ENCODE measurements around the gene DIP2C.
"Not testable (repeated sequence)": the region's sequence is repeated elsewhere in the genome, so short reads cannot be mapped to it uniquely, and the experiment has no call there.

DIP2C gene

DNA sequence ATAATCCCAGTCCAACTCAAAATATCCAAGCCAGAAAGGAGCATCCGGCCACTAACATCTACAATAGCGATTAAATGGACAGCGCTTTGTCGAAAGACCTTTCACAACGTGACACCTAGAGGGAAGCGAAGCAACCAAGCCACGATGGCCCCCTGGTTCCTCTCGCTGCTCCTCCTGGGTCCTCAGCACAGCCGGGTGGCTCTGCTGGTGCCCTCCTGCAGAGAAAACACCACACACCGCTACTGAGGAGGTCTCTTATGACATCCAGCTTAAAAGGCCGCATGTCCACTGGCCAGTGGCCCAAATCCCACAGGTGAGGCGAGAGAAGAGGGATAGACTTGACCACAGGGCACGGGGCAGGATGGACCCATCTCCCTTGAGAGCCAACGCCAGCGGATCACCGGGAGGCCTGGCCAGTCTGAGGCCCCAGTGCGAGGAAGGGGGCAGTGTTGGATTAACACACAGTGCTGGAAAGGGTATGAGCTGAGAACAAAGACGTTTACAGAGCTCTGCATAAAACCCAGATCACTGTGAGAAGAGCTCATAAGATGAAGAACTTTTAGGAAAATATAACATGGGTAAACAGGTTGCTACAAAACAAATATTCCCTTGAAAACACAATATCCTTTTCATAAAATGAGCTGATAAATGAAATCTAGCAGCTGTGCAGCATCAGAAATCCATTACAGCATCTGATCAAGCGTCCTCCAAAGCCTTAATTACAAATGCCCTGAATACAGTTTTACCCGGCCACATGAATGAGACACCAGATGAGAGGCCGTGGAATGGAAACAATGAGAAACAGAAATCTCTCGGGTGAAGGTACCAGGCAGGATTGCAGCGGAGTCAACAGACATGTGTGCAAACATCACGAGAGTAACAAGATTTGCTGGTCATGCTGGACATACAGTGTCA lies 236.7 kb downstream of the DIP2C start:
- Mint-ChIP-seq H3K4me1 (peaks cover 23% of the 10 kb centered on the region), H3K36me3 (no peaks in the 10 kb centered on the region), H3K27ac (no peak overlapping the region), H3K4me3 (no peak overlapping the region), H3K9me3 (no peaks in the 10 kb centered on the region)
- DNase-seq (ENCODE audit: low spot score in 2 of 2) (no peak), ATAC-seq (no peak)

DNA sequence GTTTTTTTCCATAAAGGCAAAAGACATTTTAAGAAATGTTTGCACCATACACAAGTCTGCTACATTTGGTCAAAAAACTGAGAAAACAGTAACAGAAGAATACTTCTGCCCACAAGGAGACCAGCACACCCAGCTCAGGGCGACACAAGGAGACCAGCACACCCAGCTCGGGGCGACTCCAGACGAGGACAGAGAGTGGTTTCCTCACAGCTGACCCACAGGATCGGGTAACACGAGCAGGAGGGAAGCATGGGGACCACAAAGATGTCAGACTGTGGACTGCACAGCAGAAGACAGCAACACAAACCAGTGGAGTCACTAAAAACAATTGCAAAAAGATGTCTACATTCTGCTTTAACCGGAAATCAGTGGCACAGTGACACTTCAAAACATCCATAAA lies 237.6 kb downstream of the DIP2C start:
- Mint-ChIP-seq H3K4me3 (no peak overlapping the region), H3K9me3 (no peaks in the 10 kb centered on the region), H3K4me1 (peaks cover 23% of the 10 kb centered on the region), H3K27ac (no peak overlapping the region), H3K36me3 (no peaks in the 10 kb centered on the region)
- DNase-seq (ENCODE audit: low spot score in 2 of 2) (no peak), ATAC-seq (no peak)

DNA sequence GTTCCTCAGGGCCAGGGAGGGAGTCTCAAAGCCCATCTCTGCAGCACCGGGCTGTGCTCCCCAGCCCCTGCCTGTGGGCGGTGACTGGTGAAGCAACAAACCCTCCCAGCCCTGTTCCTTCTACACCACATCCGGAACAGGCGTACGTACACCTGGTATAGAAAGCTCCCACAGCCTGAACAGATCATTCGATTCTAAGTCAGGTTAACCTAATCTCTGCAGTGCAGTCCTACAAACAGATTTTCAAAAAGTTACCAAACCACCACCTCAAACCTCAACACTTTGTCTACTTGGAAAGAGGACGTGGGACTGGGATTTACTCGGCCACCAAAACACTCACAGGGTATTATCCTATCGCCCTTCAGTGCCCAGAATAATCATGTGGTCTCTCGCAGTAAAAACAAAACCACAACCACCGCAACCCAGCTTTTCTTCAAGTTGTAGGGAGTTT lies 238.4 kb downstream of the DIP2C start:
- Mint-ChIP-seq H3K4me1 (peaks cover 23% of the 10 kb centered on the region), H3K36me3 (no peaks in the 10 kb centered on the region), H3K4me3 (peak overlapping the region; percentile 40), H3K27ac (no peak overlapping the region), H3K9me3 (no peaks in the 10 kb centered on the region)
- peak; percentile 99 for ATAC-seq
- DNase-seq (ENCODE audit: low spot score in 2 of 2): peak; percentile 30 to 70

DNA sequence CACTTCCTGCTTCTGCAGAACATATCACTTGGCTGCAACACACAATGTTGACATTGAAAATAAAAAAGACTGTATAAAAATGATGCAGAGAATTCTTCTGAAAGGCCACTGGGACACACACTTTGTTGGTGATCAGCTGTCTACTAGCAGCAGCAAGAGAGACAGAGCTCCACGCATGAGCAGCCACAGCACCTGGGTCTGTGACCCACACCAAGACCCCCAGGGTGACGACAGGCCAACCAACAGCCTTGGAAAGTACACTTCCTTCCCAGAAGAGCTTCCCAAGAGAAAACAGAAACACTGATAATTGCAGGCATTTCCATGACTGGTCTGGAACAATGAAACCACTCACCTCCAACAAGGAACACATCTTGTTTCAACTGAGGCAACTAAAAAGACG lies 239.0 kb downstream of the DIP2C start:
- peaks cover 23% of the 10 kb centered on the region for H3K4me1 Mint-ChIP-seq
- no peak for ATAC-seq

DNA sequence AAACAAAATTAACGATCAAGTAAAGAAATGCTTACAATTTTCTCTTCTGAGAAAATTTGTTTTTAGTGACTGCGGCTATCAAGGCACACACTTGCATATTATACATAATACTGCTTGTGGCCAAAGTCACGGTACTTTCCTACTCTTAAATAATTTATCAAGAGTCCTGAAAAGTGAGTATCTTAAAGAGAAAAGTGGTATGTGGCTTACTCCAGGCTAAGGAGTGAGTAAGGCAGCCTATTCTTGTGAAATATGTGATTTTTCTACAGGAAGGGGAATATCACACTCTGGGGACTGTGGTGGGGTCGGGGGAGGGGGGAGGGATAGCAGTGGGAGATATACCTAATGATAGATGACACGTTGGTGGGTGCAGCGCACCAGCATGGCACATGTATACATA lies 240.1 kb downstream of the DIP2C start:
- H3K27ac Mint-ChIP-seq; DNase-seq (ENCODE audit: low spot score in 2 of 2); ATAC-seq; H3K36me3 Mint-ChIP-seq; H3K9me3 Mint-ChIP-seq; H3K4me3 Mint-ChIP-seq: not testable (repeated sequence)
- peaks cover 26% of the 10 kb centered on the region for H3K4me1 Mint-ChIP-seq

More for the DNA sequence above, 239.0 kb downstream of the DIP2C start:
- Mint-ChIP-seq H3K9me3 (no peaks in the 10 kb centered on the region), H3K36me3 (no peaks in the 10 kb centered on the region), H3K4me3 (peak overlapping the region; percentile 40), H3K27ac (no peak overlapping the region)
- no peak for DNase-seq (ENCODE audit: low spot score in 2 of 2)

DNA sequence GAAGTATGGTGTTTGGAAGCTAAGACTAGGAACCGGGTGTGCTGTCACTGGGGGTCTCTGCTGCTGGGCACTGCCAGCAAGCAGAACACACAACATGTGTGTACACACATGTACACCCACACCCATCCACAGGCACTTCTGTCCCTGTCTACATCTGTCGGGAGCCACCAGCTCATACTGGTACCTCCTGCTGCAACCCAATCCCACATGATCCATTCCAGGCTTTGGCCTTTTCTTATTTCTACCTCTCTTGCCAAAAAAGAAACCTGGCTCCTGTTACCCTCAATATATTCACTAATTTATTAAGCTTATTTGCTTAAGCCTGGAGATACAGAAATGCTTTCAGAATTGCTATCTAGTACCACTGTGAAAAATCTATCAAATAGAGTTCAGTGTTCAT lies 246.0 kb downstream of the DIP2C start:
- no peak overlapping the region for H3K27ac Mint-ChIP-seq
- no peaks in the 10 kb centered on the region for H3K36me3 Mint-ChIP-seq
- no peak overlapping the region for H3K4me3 Mint-ChIP-seq
- H3K9me3 Mint-ChIP-seq: no peaks in the 10 kb centered on the region
- peaks cover 14% of the 10 kb centered on the region for H3K4me1 Mint-ChIP-seq
- ATAC-seq (no peak), DNase-seq (ENCODE audit: low spot score in 2 of 2) (no peak)

DNA sequence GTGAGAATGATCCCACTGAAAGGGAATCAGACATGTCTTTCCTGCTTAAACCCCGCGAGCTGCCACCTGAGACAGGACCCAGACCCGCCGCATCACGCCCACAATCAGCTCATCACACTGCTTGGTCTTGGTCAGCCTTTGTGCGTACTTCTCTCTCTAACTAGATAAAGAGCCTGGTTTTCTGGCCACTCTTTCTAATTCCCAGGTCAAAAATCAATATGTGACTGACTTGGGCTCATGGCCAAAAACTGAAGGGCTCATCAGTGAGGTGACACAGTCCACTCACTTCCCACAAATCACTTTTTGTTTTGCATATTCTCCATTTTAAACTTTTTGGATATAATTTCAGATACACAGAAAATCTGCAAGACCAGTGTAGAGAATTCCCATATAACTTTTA lies 247.3 kb downstream of the DIP2C start:
- no peak for DNase-seq (ENCODE audit: low spot score in 2 of 2)
- Mint-ChIP-seq H3K36me3 (no peaks in the 10 kb centered on the region), H3K4me3 (no peak overlapping the region)

DNA sequence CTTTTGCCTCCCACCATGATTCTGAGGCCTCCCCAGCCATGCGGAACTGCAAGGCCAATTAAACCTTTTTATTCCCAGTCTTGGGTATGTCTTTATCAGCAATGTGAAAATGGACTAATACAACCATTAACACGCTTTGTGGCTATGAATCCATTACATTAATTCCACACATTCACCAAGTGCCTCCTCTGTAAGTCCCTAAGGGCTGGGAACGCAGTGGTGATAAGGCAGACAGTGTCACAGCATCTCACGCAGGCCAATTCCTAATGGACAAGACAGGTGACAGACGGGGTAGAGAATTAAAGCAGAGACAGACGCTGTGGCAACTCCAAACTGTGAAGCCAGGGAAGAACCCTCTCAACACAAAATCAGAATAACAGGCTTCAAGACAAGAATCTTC lies 247.8 kb downstream of the DIP2C start:
- peaks cover 31% of the 10 kb centered on the region for H3K4me1 Mint-ChIP-seq
- H3K9me3 Mint-ChIP-seq: no peaks in the 10 kb centered on the region
- H3K36me3 Mint-ChIP-seq: no peaks in the 10 kb centered on the region
- no peak overlapping the region for H3K4me3 Mint-ChIP-seq
- H3K27ac Mint-ChIP-seq: no peak overlapping the region
- DNase-seq (ENCODE audit: low spot score in 2 of 2) (no peak), ATAC-seq (no peak)

More for the DNA sequence above, 247.3 kb downstream of the DIP2C start:
- Mint-ChIP-seq H3K27ac (no peak overlapping the region), H3K4me1 (peaks cover 27% of the 10 kb centered on the region), H3K9me3 (no peaks in the 10 kb centered on the region)
- no peak for ATAC-seq

DNA sequence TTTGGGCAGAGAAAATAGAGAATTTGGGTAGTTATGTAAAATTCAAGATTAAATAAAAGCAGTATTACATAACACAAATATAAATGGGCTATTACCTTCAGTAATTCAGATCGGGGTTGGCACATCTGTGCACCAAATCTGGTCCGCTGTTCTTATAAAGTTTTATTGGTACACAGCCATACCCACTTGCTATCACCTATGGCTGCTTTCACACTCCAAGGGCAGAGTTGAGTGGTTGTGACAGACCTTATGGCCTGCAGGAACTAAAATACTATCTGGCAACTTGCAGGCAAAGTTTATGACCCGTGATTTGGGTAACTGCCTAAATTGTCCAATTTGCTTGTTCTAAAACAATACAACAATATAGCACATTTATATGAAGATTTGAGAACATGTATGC lies 249.3 kb downstream of the DIP2C start:
- ATAC-seq (no peak), DNase-seq (ENCODE audit: low spot score in 2 of 2) (no peak)
- Mint-ChIP-seq H3K4me1 (peaks cover 37% of the 10 kb centered on the region), H3K9me3 (no peaks in the 10 kb centered on the region), H3K4me3 (no peak overlapping the region), H3K36me3 (no peaks in the 10 kb centered on the region), H3K27ac (no peak overlapping the region)

DNA sequence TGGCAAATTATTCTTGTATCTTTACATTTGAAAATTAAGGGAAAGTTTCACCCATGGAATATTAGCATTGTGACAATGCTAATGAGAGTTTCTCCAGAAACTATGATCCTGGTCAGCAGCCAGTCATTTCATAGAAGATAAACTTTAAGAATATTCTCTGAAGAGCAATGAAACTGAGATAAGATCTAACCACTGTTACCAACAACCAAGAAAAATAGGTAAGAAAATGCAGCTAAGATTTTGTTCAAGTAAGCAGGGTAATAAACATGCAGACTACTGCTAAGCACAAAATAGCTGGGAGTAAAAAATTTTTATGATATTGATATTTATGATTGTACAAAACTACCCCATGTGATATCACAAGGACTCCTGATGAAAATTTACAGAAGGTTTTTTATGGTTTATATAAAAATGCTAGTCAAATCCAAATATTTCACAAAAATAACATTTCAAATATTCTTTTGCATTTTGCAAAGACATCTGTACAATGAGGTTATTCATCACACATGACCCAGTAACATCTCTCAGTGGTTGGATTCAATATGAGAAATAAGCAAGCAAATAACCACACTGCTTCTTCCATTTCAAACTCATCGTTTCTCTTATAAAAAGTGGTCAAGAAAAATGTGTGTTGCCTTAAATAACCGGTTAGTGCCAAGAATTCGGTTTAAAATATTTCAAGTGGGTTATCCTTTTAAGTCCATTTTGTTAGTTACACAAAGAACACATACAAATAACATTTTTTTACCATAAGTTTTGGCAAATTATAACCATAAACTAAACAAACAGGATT lies 251.6 kb downstream of the DIP2C start:
- H3K27ac Mint-ChIP-seq: peak overlapping the region; percentile 84
- peaks cover 35% of the 10 kb centered on the region for H3K4me1 Mint-ChIP-seq
- no peaks in the 10 kb centered on the region for H3K36me3 Mint-ChIP-seq
- no peaks in the 10 kb centered on the region for H3K9me3 Mint-ChIP-seq
- H3K4me3 Mint-ChIP-seq: no peak overlapping the region
- DNase-seq (ENCODE audit: low spot score in 2 of 2): no peak
- ATAC-seq: peak; percentile 13

DNA sequence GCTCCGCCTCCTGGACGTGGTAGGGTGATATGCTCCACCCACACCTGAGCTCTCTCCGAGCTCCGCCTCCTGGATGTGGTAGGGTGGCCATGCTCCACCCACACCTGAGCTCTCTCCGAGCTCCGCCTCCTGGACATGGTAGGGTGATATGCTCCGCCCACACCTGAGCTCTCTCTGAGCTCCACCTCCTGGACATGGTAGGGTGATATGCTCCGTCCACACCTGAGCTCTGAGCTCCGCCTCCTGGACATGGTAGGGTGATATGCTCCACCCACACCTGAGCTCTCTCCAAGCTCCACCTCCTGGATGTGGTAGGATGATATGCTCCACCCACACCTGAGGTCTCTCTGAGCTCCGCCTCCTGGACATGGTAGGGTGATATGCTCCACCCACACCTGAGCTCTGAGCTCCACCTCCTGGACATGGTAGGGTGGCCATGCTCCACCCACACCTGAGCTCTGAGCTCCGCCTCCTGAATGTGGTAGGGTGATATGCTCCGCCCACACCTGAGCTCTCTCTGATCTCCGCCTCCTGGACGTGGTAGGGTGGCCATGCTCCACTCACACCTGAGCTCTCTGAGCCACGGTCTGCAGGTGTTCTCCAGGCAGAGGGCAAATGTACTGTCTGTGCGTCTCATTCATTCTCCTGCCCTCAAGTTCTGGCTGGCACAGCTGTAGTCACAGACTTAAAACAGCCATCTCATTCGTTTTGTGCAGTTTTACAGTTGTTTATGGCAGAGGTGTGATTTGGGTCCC lies 252.4 kb downstream of the DIP2C start:
- H3K27ac Mint-ChIP-seq: peak overlapping the region; percentile 84
- peak; percentile 54 for ATAC-seq
- H3K9me3 Mint-ChIP-seq: no peaks in the 10 kb centered on the region
- peaks cover 35% of the 10 kb centered on the region for H3K4me1 Mint-ChIP-seq
- H3K36me3 Mint-ChIP-seq: no peaks in the 10 kb centered on the region
- no peak overlapping the region for H3K4me3 Mint-ChIP-seq
- DNase-seq (ENCODE audit: low spot score in 2 of 2): no peak

DNA sequence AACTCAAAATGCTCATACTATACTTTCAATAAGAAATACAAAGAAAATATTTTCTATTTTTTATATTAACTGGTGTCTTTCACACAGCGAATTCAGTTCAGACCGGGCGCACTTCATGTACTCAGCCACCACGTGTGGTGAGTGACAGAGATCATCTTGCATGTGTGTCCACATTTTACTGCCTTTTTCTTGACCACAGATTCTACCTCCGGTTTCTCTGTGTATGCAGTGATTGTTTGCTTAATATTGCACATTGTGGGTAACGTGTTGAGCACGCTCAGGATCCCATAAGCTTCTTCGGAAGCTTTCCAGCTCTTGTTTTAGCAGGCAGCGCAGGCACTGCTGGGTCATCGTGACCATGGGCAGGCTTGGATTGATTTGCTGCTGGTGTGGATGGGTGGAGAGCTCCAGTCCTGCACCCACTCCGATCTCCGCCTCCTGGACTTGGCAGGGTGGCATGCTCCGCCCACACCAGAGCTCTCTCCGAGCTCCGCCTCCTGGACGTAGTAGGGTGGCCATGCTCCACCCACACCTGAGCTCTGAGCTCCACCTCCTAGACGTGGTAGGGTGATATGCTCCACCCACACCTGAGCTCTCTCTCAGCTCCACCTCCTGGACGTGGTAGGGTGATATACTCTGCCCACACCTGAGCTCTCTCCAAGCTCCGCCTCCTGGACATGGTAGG lies 253.3 kb downstream of the DIP2C start:
- Mint-ChIP-seq H3K9me3 (no peaks in the 10 kb centered on the region), H3K4me3 (no peak overlapping the region), H3K27ac (no peak overlapping the region), H3K36me3 (no peaks in the 10 kb centered on the region), H3K4me1 (peaks cover 35% of the 10 kb centered on the region)
- ATAC-seq (no peak), DNase-seq (ENCODE audit: low spot score in 2 of 2) (no peak)

DNA sequence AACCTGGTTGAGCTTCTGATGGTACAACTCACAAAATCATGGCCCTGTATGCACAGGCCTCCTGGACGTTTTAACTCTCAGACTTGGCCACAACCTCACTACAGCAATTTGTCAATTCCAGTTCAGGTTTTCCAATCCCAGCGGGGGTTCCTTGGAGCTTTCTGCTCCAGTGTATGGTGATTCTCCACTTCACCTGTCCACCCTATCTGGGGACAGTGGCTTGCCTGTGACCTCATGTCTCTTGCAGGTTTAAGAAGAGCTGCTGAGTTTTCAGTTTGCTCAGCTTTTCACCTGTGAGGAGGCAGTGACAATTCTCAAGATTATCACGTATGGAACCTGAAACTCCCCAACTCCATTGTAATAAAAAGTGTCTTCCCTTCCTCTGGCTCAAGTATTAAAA lies 254.1 kb downstream of the DIP2C start:
- Mint-ChIP-seq H3K27ac (no peak overlapping the region), H3K4me3 (no peak overlapping the region), H3K36me3 (no peaks in the 10 kb centered on the region), H3K9me3 (no peaks in the 10 kb centered on the region), H3K4me1 (peaks cover 35% of the 10 kb centered on the region)
- no peak for DNase-seq (ENCODE audit: low spot score in 2 of 2)
- no peak for ATAC-seq

DNA sequence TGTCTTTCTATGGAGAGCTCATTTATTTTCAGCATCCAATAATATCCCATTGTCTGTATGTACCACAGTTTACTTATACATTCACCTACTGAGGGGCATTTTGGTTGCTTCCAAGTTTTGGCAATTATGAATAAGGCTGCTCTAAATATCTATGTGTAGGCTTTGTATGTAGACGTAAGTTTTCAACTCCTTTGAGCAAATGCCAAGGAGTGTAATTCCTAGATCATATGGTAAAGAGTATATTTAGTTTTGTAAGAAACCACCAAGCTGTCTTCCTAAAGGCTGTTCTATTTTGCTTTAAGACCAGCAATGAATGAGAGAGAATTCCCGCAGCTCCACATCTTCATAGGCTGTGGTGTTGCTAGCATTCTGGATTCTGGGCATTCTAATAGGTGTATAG lies 259.8 kb downstream of the DIP2C start:
- H3K4me3 Mint-ChIP-seq: no peak overlapping the region
- peaks cover 10% of the 10 kb centered on the region for H3K4me1 Mint-ChIP-seq
- DNase-seq (ENCODE audit: low spot score in 2 of 2) (no peak), ATAC-seq (no peak)
- H3K27ac Mint-ChIP-seq: no peak overlapping the region
- no peaks in the 10 kb centered on the region for H3K36me3 Mint-ChIP-seq
- H3K9me3 Mint-ChIP-seq: no peaks in the 10 kb centered on the region

Measured in stimulated activated effector memory CD8-positive, alpha-beta T cell treated with anti-CD3 and anti-CD28 coated beads, Interleukin-12 subunit alpha, Interleukin-12 subunit beta, amount 100 ng/mL, for 72 hours (primary cell).